GM12878 (cell line): ENCODE results near the gene IGSF22. TPM values are rescaled to one million over a fixed set of nuclear protein-coding genes. Genes with fewer than 3 reads are reported as not detected.

Source experiments
- ATF2 ChIP-seq: IDR thresholded peaks from 2 replicates; pipeline ENCODE4 v1.6.1; 2012; ENCODE audit warnings: low read length, inconsistent platforms
- BCL3 ChIP-seq: IDR thresholded peaks from 2 replicates; pipeline ENCODE4 v1.6.1; 2011; ENCODE audit warnings: borderline replicate concordance, low read depth, mild to moderate bottlenecking, moderate library complexity, low read length; ENCODE audit not compliant: insufficient read depth, poor library complexity, severe bottlenecking
- CBX3 ChIP-seq: fragments of 200-600 bp; sonication (generic); IDR thresholded peaks from 2 replicates; pipeline ENCODE4 v1.6.1; 2016; ENCODE audit warnings: low read depth, borderline replicate concordance
- CEBPZ ChIP-seq: fragments of 150-350 bp; IDR thresholded peaks from 2 replicates; pipeline ENCODE4 v1.6.1; 2016; ENCODE audit warnings: low read depth, low read length
- CHD1 ChIP-seq: IDR thresholded peaks from 2 replicates; pipeline ENCODE4 v1.6.1; 2012; ENCODE audit warnings: low read depth, low read length, improper control_type of control experiment
- GABPA ChIP-seq: IDR thresholded peaks from 2 replicates; pipeline ENCODE4 v1.6.1; 2014; ENCODE audit warnings: antibody characterized with exemption, low read depth, mild to moderate bottlenecking, inconsistent platforms
- KDM1A ChIP-seq: fragments of 200-600 bp; sonication (generic); IDR thresholded peaks from 2 replicates; pipeline ENCODE4 v1.6.1; 2016; ENCODE audit warnings: borderline replicate concordance
- LARP7 ChIP-seq: fragments of 450-650 bp; IDR thresholded peaks from 2 replicates; pipeline ENCODE4 v1.6.1; 2017; ENCODE audit warnings: mild to moderate bottlenecking
- MEF2A ChIP-seq: IDR thresholded peaks from 2 replicates; pipeline ENCODE4 v1.6.1; 2011; ENCODE audit warnings: low read depth, mild to moderate bottlenecking, low read length, moderate library complexity; ENCODE audit not compliant: insufficient read depth
- RBBP5 ChIP-seq: fragments of 200-600 bp; sonication (generic); conservative IDR thresholded peaks from 2 replicates; pipeline ENCODE4 v1.6.1; 2016
- RUNX3 ChIP-seq: IDR thresholded peaks from 2 replicates; pipeline ENCODE4 v1.6.1; 2012; ENCODE audit warnings: low read length, inconsistent platforms
- SIX5 ChIP-seq: IDR thresholded peaks from 2 replicates; pipeline ENCODE4 v1.6.1; 2011; ENCODE audit warnings: mild to moderate bottlenecking, low read depth, low read length, moderate library complexity; ENCODE audit not compliant: severe bottlenecking
- SKIL ChIP-seq: fragments of 450-650 bp; IDR thresholded peaks from 2 replicates; pipeline ENCODE4 v1.6.1; 2017; ENCODE audit warnings: mild to moderate bottlenecking, low read depth, inconsistent platforms; ENCODE audit not compliant: poor library complexity, severe bottlenecking
- SMAD1 ChIP-seq: fragments of 450-650 bp; IDR thresholded peaks from 2 replicates; pipeline ENCODE4 v1.6.1; 2018; ENCODE audit warnings: mild to moderate bottlenecking, low read depth; ENCODE audit not compliant: partially characterized antibody
- STAT3 ChIP-seq: IDR thresholded peaks from 2 replicates; pipeline ENCODE4 v1.6.1; 2011; ENCODE audit warnings: low read depth, low read length, improper control_type of control experiment
- ZBED1 ChIP-seq: IDR thresholded peaks from 2 replicates; pipeline ENCODE4 v1.6.1; 2016; ENCODE audit warnings: borderline replicate concordance
- ZNF592 ChIP-seq: fragments of 450-650 bp; IDR thresholded peaks from 2 replicates; pipeline ENCODE4 v1.6.1; 2017; ENCODE audit warnings: mild to moderate bottlenecking, moderate library complexity
- ZNF622 ChIP-seq: fragments of 450-650 bp; IDR thresholded peaks from 2 replicates; pipeline ENCODE4 v1.6.1; 2017; ENCODE audit warnings: mild to moderate bottlenecking, inconsistent platforms
- polyA plus RNA-seq, 11 experiments: library from polyadenylated mRNA; depleted of rRNA in 4 of 11; unstranded in 6 of 11; stranded (reverse) in 5 of 11; fragments of >200 nt; fragmentation: Nextera tagmentation in 4 of 11; fragmentation: Illumina TruSeq in 1 of 11; extraction: Ambion mirVana in 4 of 11; extraction: Trizol in 1 of 11; gene quantifications; 1 replicate in 1 of 11; 2 replicates in 10 of 11; pipeline versions ENCODE4 v1.2.1 to v1.2.3, GENCODE V29; 2011 to 2016; ENCODE audit warnings: inconsistent platforms in 2 of 11, missing spikeins in 2 of 11, low read depth in 1 of 11
- total RNA-seq, 4 experiments: library from RNA; depleted of rRNA in 3 of 4; stranded (reverse); fragments of >200 nt in 3 of 4; fragmentation: Illumina TruSeq in 1 of 4; extraction: Trizol in 1 of 4; gene quantifications; 2 replicates each; pipeline versions ENCODE4 v1.2.1 to v1.2.3, GENCODE V29; 2013 to 2021

Gene IGSF22
- total and polyA plus RNA-seq, 10 of the 15 experiments (the other 5 are each of a cell fraction or from before 2014, with no cell fraction given), result 0.02 to 0.18 TPM; not detected in 8

- no peak for TF ChIP-seq LARP7
- TF ChIP-seq CHD1, result no peak
- TF ChIP-seq KDM1A, result no peak
- no peak for TF ChIP-seq SKIL
- TF ChIP-seq MEF2A, result no peak
- TF ChIP-seq SIX5, result no peak
- no peak for TF ChIP-seq SMAD1
- TF ChIP-seq GABPA, result no peak
- TF ChIP-seq STAT3, result no peak
- TF ChIP-seq ZNF622, result no peak
- TF ChIP-seq CBX3, result no peak
- no peak for TF ChIP-seq ZBED1
- no peak for TF ChIP-seq RBBP5
- TF ChIP-seq ATF2, result no peak
- TF ChIP-seq CEBPZ, result no peak
- TF ChIP-seq ZNF592, result no peak
- TF ChIP-seq RUNX3, result peak; percentile 51; the same call in 1 of the 2 replicates
- TF ChIP-seq BCL3, result no peak
These were observed 4.3 kb downstream of the IGSF22 start (continued) for GRCh38 chr11:18721561-18722292.
